Testis (tissue), 3 donors: Measurements from ENCODE around the gene NAB1. TPM values are rescaled to one million over a fixed set of nuclear protein-coding genes. Genes with fewer than 3 reads are reported as not detected.

Source experiments
- DNase-seq: peaks from one replicate; pipeline ENCODE4 v3.0.0-alpha.2; 2019
- H3K27ac ChIP-seq, 2 donors: fragments of 200-600 bp; sonication (generic); one replicate each; pipeline ENCODE4 v1.5.1; 2019
- H3K27me3 ChIP-seq: fragments of 200-600 bp; sonication (generic); one replicate; pipeline ENCODE4 v1.5.1; 2019
- H3K36me3 ChIP-seq: fragments of 200-600 bp; sonication (generic); one replicate; pipeline ENCODE4 v1.5.1; 2017; ENCODE audit warnings: low read depth; ENCODE audit errors: missing control alignments
- H3K4me1 ChIP-seq: fragments of 200-600 bp; sonication (generic); one replicate; pipeline ENCODE4 v1.5.1; 2019
- H3K4me3 ChIP-seq, 2 donors: fragments of 200-600 bp; sonication (generic); one replicate each; pipeline ENCODE4 v1.5.1; 2017 to 2019
- H3K9me3 ChIP-seq: fragments of 200-600 bp; sonication (generic); one replicate; pipeline ENCODE4 v1.5.1; 2017
- POLR2A ChIP-seq: fragments of 450-650 bp; IDR thresholded peaks from one replicate; pipeline ENCODE4 v1.6.1; 2017; ENCODE audit warnings: antibody characterized with exemption, mild to moderate bottlenecking, moderate library complexity
- WGBS, 2 donors: methylation state at CpG; one replicate each; pipeline ENCODE4 v1.1.5; 2018; 5-methylcytosine and 5-hydroxymethylcytosine counted together
- intact Hi-C: fragments of 100-400 bp; cut with DNase I; formaldehyde crosslinking; loops from one replicate; pipeline ENCODE4 v1.15.1; 2023; ENCODE audit warnings: low total_unique reads
- polyA plus RNA-seq: library from polyadenylated mRNA; stranded (reverse); fragments of 350-450 nt; fragmentation: Illumina TruSeq; extraction: RNeasy Lipid Tissue Mini Kit (QIAGEN cat#74804); gene quantifications from one replicate; pipeline ENCODE4 v1.2.3, GENCODE V29; 2014; ENCODE audit warnings: low read depth, low replicate concordance; ENCODE audit not compliant: insufficient read depth
- total RNA-seq, 2 donors: library from RNA; depleted of rRNA; stranded (reverse); fragments of >200 nt; gene quantifications; one replicate each; pipeline ENCODE4 v1.2.3, GENCODE V29; 2016
- TF ChIP-seq, protein P1 (sequence below), 3 experiments: fragments of 450-650 bp in 2 of 3; fragments of 200-600 bp in 1 of 3; sonication (generic) in 1 of 3; IDR thresholded peaks; one replicate each; pipeline ENCODE4 v1.5.1; 2016 to 2019; ENCODE audit warnings: antibody characterized with exemption in 3 of 3, mild to moderate bottlenecking in 2 of 3, moderate library complexity in 1 of 3

The NAB1 gene
- total and polyA plus RNA-seq, 3 donors from 2014 or later, result 33.8 to 81.0 (median 61.4) TPM

DNA sequence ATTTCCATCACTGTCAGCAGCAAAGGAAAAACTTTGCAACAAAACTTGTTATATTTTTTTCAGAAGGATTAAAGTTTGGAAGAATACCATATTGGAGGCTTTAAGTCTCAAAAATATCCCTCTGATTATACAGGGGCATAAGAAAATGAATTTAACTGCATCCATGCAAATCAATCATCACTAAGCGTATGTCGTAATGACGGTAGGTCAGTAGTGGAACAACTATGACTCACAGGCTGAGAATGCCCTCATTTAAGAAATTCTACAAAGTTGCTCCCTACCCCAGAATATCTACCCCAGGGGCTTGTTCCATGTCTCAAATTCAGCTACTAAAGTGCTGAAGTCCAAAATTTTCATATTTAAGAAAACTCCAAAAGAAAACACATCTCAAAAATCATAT lies 12.5 kb upstream of the NAB1 start:
- H3K27ac ChIP-seq, result no peak overlapping the region

GRCh38 chr2:190637281-190637734 lies 11.6 kb upstream of the NAB1 start:
- no peak for DNase-seq
- TF ChIP-seq POLR2A, result no peak
- TF ChIP-seq, protein P1, sequence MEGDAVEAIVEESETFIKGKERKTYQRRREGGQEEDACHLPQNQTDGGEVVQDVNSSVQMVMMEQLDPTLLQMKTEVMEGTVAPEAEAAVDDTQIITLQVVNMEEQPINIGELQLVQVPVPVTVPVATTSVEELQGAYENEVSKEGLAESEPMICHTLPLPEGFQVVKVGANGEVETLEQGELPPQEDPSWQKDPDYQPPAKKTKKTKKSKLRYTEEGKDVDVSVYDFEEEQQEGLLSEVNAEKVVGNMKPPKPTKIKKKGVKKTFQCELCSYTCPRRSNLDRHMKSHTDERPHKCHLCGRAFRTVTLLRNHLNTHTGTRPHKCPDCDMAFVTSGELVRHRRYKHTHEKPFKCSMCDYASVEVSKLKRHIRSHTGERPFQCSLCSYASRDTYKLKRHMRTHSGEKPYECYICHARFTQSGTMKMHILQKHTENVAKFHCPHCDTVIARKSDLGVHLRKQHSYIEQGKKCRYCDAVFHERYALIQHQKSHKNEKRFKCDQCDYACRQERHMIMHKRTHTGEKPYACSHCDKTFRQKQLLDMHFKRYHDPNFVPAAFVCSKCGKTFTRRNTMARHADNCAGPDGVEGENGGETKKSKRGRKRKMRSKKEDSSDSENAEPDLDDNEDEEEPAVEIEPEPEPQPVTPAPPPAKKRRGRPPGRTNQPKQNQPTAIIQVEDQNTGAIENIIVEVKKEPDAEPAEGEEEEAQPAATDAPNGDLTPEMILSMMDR (IDR thresholded peaks at IDR 0.05), result no peak
- no peaks in the 10 kb centered on the region for H3K36me3 ChIP-seq
- WGBS, 2 donors, result 51 to 56% methylated on average over 1 of the region's 1 CpG
- H3K27ac ChIP-seq, result no peak overlapping the region
- intact Hi-C loops, result no loop called here
- H3K4me1 ChIP-seq, result peaks cover 6% of the 10 kb centered on the region
- no peaks in the 10 kb centered on the region for H3K27me3 ChIP-seq
- no peak overlapping the region for H3K4me3 ChIP-seq
- no peaks in the 10 kb centered on the region for H3K9me3 ChIP-seq

More for the DNA sequence above, 12.5 kb upstream of the NAB1 start:
- Histone ChIP-seq H3K36me3 (no peaks in the 10 kb centered on the region), H3K9me3 (no peaks in the 10 kb centered on the region), H3K27me3 (no peaks in the 10 kb centered on the region), H3K4me1 (peaks cover 6% of the 10 kb centered on the region), H3K4me3 (no peak overlapping the region)
- WGBS, 2 donors, result 89 to 93% methylated on average over 3 of the region's 3 CpGs
- TF ChIP-seq POLR2A, result no peak
- TF ChIP-seq, protein P1 (IDR thresholded peaks at IDR 0.05), result no peak
- intact Hi-C loops, result no loop called here
- no peak for DNase-seq

- Histone ChIP-seq H3K9me3 (no peaks in the 10 kb centered on the region), H3K4me3 (no peak overlapping the region), H3K36me3 (no peaks in the 10 kb centered on the region), H3K4me1 (peaks cover 6% of the 10 kb centered on the region), H3K27me3 (no peaks in the 10 kb centered on the region), H3K27ac (no peak overlapping the region)
- TF ChIP-seq, protein P1 (IDR thresholded peaks at IDR 0.05), result no peak
- TF ChIP-seq POLR2A, result no peak
- intact Hi-C loops, result no loop called here
- peak; percentile 86 for DNase-seq
- 61 to 70% methylated on average over 8 of the region's 8 CpGs for WGBS, 2 donors
Measured at GRCh38 chr2:190637903-190638618, 10.8 kb upstream of the NAB1 start.

- no peak overlapping the region for H3K4me3 ChIP-seq
- WGBS, 2 donors, result 85 to 93% methylated on average over 1 of the region's 1 CpG
- intact Hi-C loops, result no loop called here
- no peak for TF ChIP-seq POLR2A
- TF ChIP-seq, protein P1 (IDR thresholded peaks at IDR 0.05), result no peak
- no peak overlapping the region for H3K27ac ChIP-seq
- H3K9me3 ChIP-seq, result no peaks in the 10 kb centered on the region
- H3K36me3 ChIP-seq, result no peaks in the 10 kb centered on the region
- H3K4me1 ChIP-seq, result peaks cover 6% of the 10 kb centered on the region
- DNase-seq, result no peak
- no peaks in the 10 kb centered on the region for H3K27me3 ChIP-seq
Measured at GRCh38 chr2:190640117-190640516, 8.8 kb upstream of the NAB1 start.

GRCh38 chr2:190641469-190641868 lies 7.4 kb upstream of the NAB1 start:
- intact Hi-C loops, result no loop called here
- no peak for DNase-seq
- TF ChIP-seq, protein P1 (IDR thresholded peaks at IDR 0.05), result no peak
- no peak for TF ChIP-seq POLR2A
- no peak overlapping the region for H3K4me3 ChIP-seq
- WGBS, 2 donors, result 66% methylated on average over 3 of the region's 3 CpGs
- no peaks in the 10 kb centered on the region for H3K27me3 ChIP-seq
- no peak overlapping the region for H3K27ac ChIP-seq
- no peaks in the 10 kb centered on the region for H3K9me3 ChIP-seq
- peaks cover 11% of the 10 kb centered on the region for H3K4me1 ChIP-seq
- no peaks in the 10 kb centered on the region for H3K36me3 ChIP-seq
